ENCODE data around the gene MSX2.

Gene MSX2

DNA sequence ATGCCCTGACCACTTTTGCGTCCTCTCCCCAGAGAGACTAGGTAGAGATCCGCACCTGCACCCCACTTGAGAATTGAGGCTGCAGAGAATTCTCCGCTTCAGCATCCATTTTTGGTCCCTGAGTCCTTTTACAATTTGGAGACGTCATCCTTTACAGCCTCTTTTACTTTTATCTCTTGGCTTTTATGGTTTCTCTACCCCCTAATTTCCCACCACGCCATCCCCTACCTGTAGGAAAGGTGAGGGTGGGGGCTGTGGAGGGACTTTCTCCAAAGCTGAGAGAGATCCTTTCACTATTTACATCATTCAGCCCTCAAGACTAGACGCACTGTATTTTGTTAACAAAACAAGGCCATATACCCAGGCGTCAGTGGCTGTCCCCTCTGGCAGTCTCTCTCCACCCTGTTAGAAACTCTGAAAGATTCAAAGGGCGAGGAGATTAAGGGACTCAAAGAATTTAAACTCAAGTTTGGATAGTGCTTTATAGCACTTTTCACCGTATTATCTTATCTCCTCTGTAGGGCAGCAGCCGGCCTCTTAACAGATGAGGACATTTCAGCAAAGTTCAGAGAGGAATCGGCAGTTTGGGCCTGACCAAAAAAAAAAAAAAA, 1.7 kb downstream of the MSX2 start:
- no peak overlapping the region for H3K4me3 ChIP-seq (ENCODE audit: low read depth, low read length)
- H3K79me2 ChIP-seq (ENCODE audit: control insufficient read depth, insufficient read depth, low read length, unreplicated experiment): no peaks in the 10 kb centered on the region
- H3K27me3 ChIP-seq (ENCODE audit: insufficient read depth, low read length): peaks cover 56% of the 10 kb centered on the region
- H3K27ac ChIP-seq (ENCODE audit: low read depth, low read length): no peak overlapping the region
- H3K4me1 ChIP-seq (ENCODE audit: control insufficient read depth, insufficient read depth, low read length, unreplicated experiment): no peaks in the 10 kb centered on the region
- H2AFZ ChIP-seq (ENCODE audit: low read length, unreplicated experiment): no peak overlapping the region
- no peaks in the 10 kb centered on the region for H3K36me3 ChIP-seq (ENCODE audit: insufficient read depth, low read length)

DNA sequence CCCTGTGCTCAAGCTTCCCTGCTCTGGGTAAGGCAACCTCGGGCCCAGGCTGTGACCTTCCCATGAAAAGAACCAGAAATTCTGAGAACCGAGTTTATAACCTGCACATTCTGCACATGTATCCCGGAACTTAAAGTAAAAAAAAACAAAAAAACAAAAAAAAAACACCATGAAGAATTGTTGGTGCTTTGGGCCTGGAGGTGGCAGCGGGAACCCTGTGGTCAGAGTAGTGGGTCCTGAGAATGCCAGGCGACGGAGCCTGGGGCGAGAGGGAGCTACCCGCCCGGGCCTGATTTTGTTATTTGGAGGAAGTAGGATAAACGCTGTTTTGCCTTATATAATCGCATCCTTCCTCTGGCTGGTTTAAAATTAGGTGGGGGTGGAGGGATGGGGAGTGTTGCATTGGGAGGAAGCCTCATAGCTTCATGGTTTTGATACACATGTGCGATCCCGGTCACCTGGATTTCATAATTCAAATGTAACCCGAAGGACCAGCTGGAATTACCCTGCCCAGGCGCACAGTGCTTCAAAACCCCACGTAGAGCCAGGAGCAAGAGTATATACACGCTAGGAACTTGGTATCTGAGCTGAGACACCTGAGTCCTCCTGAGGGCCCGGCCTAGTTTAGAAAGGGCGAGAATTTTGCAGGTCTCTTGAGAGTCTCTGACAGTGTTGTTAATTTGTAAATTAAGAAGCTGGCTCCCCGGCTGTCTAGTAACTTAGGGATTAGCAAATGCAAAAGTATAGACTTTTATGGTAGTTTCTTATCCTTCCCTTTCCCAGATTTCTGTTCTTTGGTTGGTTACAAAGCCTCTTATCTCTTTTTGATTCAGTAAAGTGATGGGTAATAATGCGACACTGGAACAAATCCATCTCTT, 2.8 kb downstream of the MSX2 start:
- Histone ChIP-seq H3K4me1 (ENCODE audit: control insufficient read depth, insufficient read depth, low read length, unreplicated experiment) (no peaks in the 10 kb centered on the region), H3K4me3 (ENCODE audit: low read depth, low read length) (no peak overlapping the region), H3K36me3 (ENCODE audit: insufficient read depth, low read length) (no peaks in the 10 kb centered on the region), H3K27ac (ENCODE audit: low read depth, low read length) (no peak overlapping the region), H2AFZ (ENCODE audit: low read length, unreplicated experiment) (no peak overlapping the region), H3K79me2 (ENCODE audit: control insufficient read depth, insufficient read depth, low read length, unreplicated experiment) (no peaks in the 10 kb centered on the region), H3K27me3 (ENCODE audit: insufficient read depth, low read length) (peaks cover 56% of the 10 kb centered on the region)

DNA sequence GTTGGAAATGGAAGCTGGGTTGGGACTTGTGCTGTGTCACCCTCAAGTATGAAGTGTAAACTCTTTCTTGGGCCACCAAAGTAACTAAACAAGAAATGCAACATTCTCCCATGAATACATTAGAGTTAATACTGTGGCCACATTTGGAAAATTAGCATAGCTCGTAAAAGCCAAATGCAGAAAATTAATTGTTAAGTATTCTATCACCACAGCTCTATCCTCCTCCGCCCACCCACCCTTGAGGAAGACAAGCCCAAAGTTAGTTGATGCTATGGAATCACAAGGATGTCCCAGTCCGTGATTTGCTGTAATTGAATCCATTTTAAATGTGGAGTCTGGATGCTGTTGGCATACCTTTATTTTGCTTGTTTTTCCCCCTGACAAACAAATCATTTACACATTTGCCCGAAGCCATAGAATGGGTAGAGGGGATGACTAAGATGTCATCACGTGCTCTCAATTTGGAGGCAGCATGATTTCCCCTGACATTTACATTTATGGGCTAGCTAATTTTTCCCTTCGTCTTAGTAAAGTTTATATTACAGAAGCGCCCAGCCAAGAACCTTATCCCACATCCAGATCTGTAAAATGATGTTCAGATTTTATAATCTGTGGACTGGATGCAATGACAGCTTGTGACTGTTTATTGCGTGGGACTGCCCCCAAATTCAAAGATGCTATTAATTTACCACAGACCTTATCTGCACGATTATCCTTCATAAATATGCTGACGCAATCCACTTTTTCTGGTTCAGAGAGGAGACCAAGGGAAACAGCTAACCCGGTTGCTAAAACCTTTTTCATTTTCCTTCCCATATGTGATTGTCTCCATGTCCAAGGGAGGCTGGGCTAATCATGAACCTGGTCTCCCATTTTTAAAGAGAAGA, 3.7 kb downstream of the MSX2 start:
- H2AFZ ChIP-seq (ENCODE audit: low read length, unreplicated experiment): no peak overlapping the region
- no peak overlapping the region for H3K27ac ChIP-seq (ENCODE audit: low read depth, low read length)
- H3K4me3 ChIP-seq (ENCODE audit: low read depth, low read length): no peak overlapping the region
- H3K27me3 ChIP-seq (ENCODE audit: insufficient read depth, low read length): peaks cover 56% of the 10 kb centered on the region
- H3K79me2 ChIP-seq (ENCODE audit: control insufficient read depth, insufficient read depth, low read length, unreplicated experiment): no peaks in the 10 kb centered on the region
- H3K4me1 ChIP-seq (ENCODE audit: control insufficient read depth, insufficient read depth, low read length, unreplicated experiment): no peaks in the 10 kb centered on the region
- H3K36me3 ChIP-seq (ENCODE audit: insufficient read depth, low read length): no peaks in the 10 kb centered on the region

DNA sequence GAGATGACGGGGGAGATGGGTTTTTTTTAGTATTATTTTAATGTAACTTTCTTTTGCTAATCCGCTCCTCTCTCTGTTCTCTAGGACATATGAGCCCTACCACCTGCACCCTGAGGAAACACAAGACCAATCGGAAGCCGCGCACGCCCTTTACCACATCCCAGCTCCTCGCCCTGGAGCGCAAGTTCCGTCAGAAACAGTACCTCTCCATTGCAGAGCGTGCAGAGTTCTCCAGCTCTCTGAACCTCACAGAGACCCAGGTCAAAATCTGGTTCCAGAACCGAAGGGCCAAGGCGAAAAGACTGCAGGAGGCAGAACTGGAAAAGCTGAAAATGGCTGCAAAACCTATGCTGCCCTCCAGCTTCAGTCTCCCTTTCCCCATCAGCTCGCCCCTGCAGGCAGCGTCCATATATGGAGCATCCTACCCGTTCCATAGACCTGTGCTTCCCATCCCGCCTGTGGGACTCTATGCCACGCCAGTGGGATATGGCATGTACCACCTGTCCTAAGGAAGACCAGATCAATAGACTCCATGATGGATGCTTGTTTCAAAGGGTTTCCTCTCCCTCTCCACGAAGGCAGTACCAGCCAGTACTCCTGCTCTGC, 4.8 kb downstream of the MSX2 start:
- Histone ChIP-seq H3K4me1 (ENCODE audit: control insufficient read depth, insufficient read depth, low read length, unreplicated experiment) (no peaks in the 10 kb centered on the region), H3K36me3 (ENCODE audit: insufficient read depth, low read length) (no peaks in the 10 kb centered on the region), H3K27ac (ENCODE audit: low read depth, low read length) (no peak overlapping the region), H2AFZ (ENCODE audit: low read length, unreplicated experiment) (no peak overlapping the region), H3K79me2 (ENCODE audit: control insufficient read depth, insufficient read depth, low read length, unreplicated experiment) (no peaks in the 10 kb centered on the region), H3K4me3 (ENCODE audit: low read depth, low read length) (no peak overlapping the region), H3K27me3 (ENCODE audit: insufficient read depth, low read length) (peaks cover 56% of the 10 kb centered on the region)

DNA sequence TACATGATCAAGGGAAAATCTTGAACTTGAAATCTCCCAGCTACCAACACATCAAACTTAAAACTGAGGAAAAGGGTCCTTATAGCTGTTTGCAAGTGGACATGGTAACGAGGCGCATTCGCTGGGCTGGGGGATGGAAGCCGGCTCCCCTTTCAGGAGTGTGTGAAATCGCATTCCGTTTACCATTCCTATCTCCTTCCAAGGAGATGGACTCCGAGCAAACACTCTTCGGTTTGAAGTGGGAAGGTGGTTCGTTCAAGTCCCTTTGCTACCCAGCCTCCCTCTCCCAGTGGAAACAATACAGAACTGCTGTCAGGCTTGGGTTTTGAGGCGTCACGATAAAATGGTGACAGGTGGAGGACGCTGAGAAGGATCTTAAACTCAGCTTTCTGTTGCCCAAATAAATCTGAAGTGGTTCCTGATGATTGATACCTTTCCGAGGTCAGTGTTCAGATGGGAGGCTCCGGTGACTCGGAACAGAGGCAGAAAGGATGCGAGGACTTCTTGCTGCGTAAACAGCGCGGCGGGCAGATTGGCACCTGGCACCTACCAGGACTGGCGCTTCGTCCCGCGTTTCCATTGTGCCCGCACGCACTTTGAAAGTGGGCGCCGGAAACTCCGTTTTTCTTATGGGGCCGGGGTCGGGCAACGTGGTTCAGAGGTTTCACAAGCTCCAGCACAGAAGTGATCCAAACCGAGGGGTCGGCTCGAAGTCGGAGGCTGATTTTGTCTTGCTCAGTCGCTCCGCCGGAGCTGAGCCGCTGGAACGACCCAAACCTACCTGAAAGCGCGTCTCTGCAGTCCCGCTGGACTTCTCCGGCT, 7.0 kb downstream of the MSX2 start:
- H3K4me3 ChIP-seq (ENCODE audit: low read depth, low read length): no peak overlapping the region

DNA sequence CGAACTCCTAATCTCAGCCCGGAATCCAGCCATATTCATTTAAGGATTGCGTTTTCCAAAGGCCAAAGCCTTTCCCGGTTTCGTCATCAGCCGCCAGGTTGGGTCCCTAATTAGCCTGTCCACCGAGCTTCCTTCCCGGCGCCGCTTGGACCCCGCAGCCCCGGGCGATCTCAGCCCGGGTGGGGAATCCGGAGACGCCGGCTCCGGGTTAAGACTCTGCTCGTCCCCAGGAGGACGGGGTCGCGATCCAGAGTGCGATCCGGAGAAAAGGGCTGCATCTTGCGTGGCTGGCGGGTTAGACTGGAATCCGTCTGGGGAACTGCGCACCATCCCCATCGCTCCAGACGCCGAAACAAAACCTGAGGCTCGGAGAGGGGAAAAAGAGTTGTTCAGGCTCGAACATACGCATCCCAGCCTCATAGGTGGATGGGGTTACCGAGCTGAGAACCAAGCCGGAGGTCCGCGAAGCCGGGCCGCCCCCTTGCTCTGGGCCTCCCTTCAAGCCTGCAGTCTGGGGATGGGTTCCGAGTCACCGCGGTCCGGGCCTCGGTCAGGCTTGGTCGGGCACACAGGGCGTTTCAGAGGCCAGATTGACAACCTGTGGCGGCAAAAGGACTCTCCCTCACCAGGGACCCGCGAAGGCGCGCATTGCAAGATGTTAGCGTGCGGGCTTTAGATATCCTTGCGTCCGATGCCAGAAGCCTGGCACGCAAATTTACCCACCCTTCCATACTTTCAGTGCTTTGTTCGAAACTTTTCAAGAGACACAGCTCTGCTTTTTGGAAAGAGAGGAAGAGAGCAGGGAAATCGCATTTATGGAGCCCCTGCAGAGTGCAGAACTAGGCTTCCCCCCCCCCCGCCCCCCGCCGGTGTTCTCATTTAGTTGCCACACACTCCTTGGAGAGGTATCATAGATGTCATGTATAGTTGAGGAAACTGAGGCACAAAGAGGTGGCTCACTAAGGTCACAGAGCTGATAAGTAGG, 7.9 kb downstream of the MSX2 start:
- Histone ChIP-seq H3K27me3 (ENCODE audit: insufficient read depth, low read length) (peaks cover 67% of the 10 kb centered on the region), H3K4me3 (ENCODE audit: low read depth, low read length) (no peak overlapping the region), H3K36me3 (ENCODE audit: insufficient read depth, low read length) (no peaks in the 10 kb centered on the region), H3K27ac (ENCODE audit: low read depth, low read length) (no peak overlapping the region), H2AFZ (ENCODE audit: low read length, unreplicated experiment) (no peak overlapping the region), H3K79me2 (ENCODE audit: control insufficient read depth, insufficient read depth, low read length, unreplicated experiment) (no peaks in the 10 kb centered on the region), H3K4me1 (ENCODE audit: control insufficient read depth, insufficient read depth, low read length, unreplicated experiment) (no peaks in the 10 kb centered on the region)

More for the DNA sequence above, 7.0 kb downstream of the MSX2 start:
- Histone ChIP-seq H3K27ac (ENCODE audit: low read depth, low read length) (no peak overlapping the region), H2AFZ (ENCODE audit: low read length, unreplicated experiment) (no peak overlapping the region), H3K36me3 (ENCODE audit: insufficient read depth, low read length) (no peaks in the 10 kb centered on the region), H3K27me3 (ENCODE audit: insufficient read depth, low read length) (peaks cover 58% of the 10 kb centered on the region), H3K4me1 (ENCODE audit: control insufficient read depth, insufficient read depth, low read length, unreplicated experiment) (no peaks in the 10 kb centered on the region), H3K79me2 (ENCODE audit: control insufficient read depth, insufficient read depth, low read length, unreplicated experiment) (no peaks in the 10 kb centered on the region)

DNA sequence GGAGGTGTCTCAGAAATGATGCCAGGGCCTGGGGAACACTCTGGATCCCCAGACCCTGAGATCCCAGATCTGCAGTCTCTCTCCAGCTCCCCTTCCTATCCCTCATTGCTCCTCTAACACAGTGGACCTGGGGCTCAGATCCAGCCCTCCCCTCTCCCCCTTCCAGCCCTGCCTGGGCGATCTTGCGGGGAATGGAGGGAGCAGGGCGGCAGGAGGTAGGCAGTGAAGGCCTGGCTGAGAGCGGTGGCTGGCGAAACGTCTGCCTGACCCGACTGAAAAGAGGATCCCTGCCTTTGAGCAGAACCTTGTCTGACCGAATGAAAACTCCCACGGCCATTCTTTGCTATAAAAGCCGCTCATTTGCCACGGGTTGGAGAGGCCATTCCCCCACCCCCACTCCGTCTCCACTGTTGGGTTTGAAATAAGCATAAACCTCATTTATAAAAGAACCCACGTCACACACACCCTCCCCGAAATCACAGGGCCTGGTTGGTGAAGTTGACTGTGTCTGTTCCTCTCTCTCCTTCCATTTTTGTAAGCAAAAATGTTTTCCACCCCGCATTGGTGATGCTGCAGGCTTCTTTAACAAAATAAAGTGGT, 8.8 kb downstream of the MSX2 start:
- H3K79me2 ChIP-seq (ENCODE audit: control insufficient read depth, insufficient read depth, low read length, unreplicated experiment): no peaks in the 10 kb centered on the region
- H2AFZ ChIP-seq (ENCODE audit: low read length, unreplicated experiment): no peak overlapping the region
- H3K4me1 ChIP-seq (ENCODE audit: control insufficient read depth, insufficient read depth, low read length, unreplicated experiment): no peaks in the 10 kb centered on the region
- peaks cover 68% of the 10 kb centered on the region for H3K27me3 ChIP-seq (ENCODE audit: insufficient read depth, low read length)
- no peaks in the 10 kb centered on the region for H3K36me3 ChIP-seq (ENCODE audit: insufficient read depth, low read length)
- H3K4me3 ChIP-seq (ENCODE audit: low read depth, low read length): no peak overlapping the region
- H3K27ac ChIP-seq (ENCODE audit: low read depth, low read length): no peak overlapping the region

DNA sequence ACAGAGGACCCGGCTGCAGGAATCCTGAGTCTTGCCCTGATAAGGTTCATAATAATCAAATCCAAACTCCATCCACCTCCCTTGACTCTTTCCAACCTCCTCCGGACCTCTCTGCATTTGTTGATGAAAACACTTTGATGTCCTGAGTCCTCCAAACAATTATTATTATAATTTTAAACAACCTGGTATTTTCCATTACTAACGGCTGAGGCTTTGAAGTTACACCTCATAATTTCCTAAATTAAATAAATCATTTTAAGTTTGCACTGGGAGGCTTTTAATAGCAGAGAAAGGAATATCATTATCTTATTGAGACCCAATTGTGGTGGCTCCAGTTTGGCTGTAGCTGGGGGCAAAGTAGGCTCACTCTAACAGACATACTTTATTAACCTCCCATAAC, 9.5 kb downstream of the MSX2 start:
- H3K27ac ChIP-seq (ENCODE audit: low read depth, low read length): no peak overlapping the region
- H3K36me3 ChIP-seq (ENCODE audit: insufficient read depth, low read length): no peaks in the 10 kb centered on the region
- H3K27me3 ChIP-seq (ENCODE audit: insufficient read depth, low read length): peaks cover 68% of the 10 kb centered on the region
- no peaks in the 10 kb centered on the region for H3K79me2 ChIP-seq (ENCODE audit: control insufficient read depth, insufficient read depth, low read length, unreplicated experiment)
- H3K4me3 ChIP-seq (ENCODE audit: low read depth, low read length): no peak overlapping the region
- H2AFZ ChIP-seq (ENCODE audit: low read length, unreplicated experiment): no peak overlapping the region
- no peaks in the 10 kb centered on the region for H3K4me1 ChIP-seq (ENCODE audit: control insufficient read depth, insufficient read depth, low read length, unreplicated experiment)

All from ACC112 (cell line).